Keratinocyte (primary cell): ENCODE data around the gene PRDM1. TPM values are rescaled to one million over a fixed set of nuclear protein-coding genes. Genes with fewer than 3 reads are reported as not detected.

ENCODE experiments used
- DNase-seq: peaks from one replicate; pipeline ENCODE4 v3.0.0-alpha.2; 2011; ENCODE audit warnings: low read depth, missing footprints, low spot score
- FAIRE-seq: peaks from 2 replicates; lab custom pipeline; 2011; peaks lifted over from hg19 to GRCh38; lab: Jason Lieb, UNC
- H2AFZ ChIP-seq: 2 replicates; pipeline ENCODE4 v1.6.0; 2012; ENCODE audit warnings: low read length, control low read depth, inconsistent platforms; ENCODE audit not compliant: control insufficient read depth
- H3K27ac ChIP-seq: 2 replicates; pipeline ENCODE4 v1.5.1; 2011; ENCODE audit warnings: low read length; ENCODE audit not compliant: control insufficient read depth, insufficient read depth
- H3K27me3 ChIP-seq: 3 replicates; pipeline ENCODE4 v1.6.0; 2011; ENCODE audit warnings: low read length; ENCODE audit not compliant: control insufficient read depth, insufficient read depth; ENCODE audit errors: extremely low read depth
- H3K36me3 ChIP-seq, 2 experiments: 2 replicates in 1 of 2; 3 replicates in 1 of 2; pipeline ENCODE4 v1.5.1; 2011; ENCODE audit warnings: low read length in 2 of 2, mild to moderate bottlenecking in 1 of 2; ENCODE audit not compliant: control insufficient read depth in 2 of 2, insufficient read depth in 2 of 2; ENCODE audit errors: extremely low read depth in 1 of 2
- H3K4me1 ChIP-seq: 3 replicates; pipeline ENCODE4 v1.5.1; 2011; ENCODE audit warnings: low read length; ENCODE audit not compliant: control insufficient read depth, insufficient read depth; ENCODE audit errors: extremely low read depth
- H3K4me2 ChIP-seq: 3 replicates; pipeline ENCODE4 v1.6.0; 2011; ENCODE audit warnings: low read depth, low read length; ENCODE audit not compliant: control insufficient read depth, insufficient read depth; ENCODE audit errors: extremely low read depth
- H3K4me3 ChIP-seq, 3 experiments: fragments of 200-600 bp in 1 of 3; sonication (generic) in 1 of 3; 2 replicates in 2 of 3; 3 replicates in 1 of 3; pipeline ENCODE4 v1.5.1; 2011 to 2016; ENCODE audit warnings: low read length in 3 of 3, mild to moderate bottlenecking in 3 of 3, control low read depth in 2 of 3, inconsistent platforms in 1 of 3, low read depth in 1 of 3, mixed read lengths in 1 of 3, mixed run types in 1 of 3, moderate library complexity in 1 of 3; ENCODE audit not compliant: control insufficient read depth in 2 of 3, insufficient read depth in 2 of 3; ENCODE audit errors: extremely low read depth in 1 of 3
- H3K79me2 ChIP-seq: 2 replicates; pipeline ENCODE4 v1.6.0; 2012; ENCODE audit warnings: low read length; ENCODE audit not compliant: control insufficient read depth, insufficient read depth
- H3K9ac ChIP-seq: 3 replicates; pipeline ENCODE4 v1.6.0; 2011; ENCODE audit warnings: low read length; ENCODE audit not compliant: control insufficient read depth, insufficient read depth; ENCODE audit errors: extremely low read depth
- H3K9me1 ChIP-seq: 3 replicates; pipeline ENCODE4 v1.6.0; 2011; ENCODE audit warnings: low read length; ENCODE audit not compliant: control insufficient read depth, insufficient read depth; ENCODE audit errors: extremely low read depth
- H3K9me3 ChIP-seq: 2 replicates; pipeline ENCODE4 v1.5.1; 2012; ENCODE audit warnings: low read depth, low read length; ENCODE audit not compliant: control insufficient read depth
- H4K20me1 ChIP-seq: 3 replicates; pipeline ENCODE4 v1.6.0; 2011; ENCODE audit warnings: low read length; ENCODE audit not compliant: control insufficient read depth, insufficient read depth; ENCODE audit errors: extremely low read depth
- EZH2 ChIP-seq: IDR thresholded peaks from one replicate; pipeline ENCODE4 v1.6.1; 2012; ENCODE audit warnings: inconsistent platforms, mild to moderate bottlenecking, low read length, moderate library complexity
- dilution Hi-C: fragments of 300-500 bp; cut with MboI; formaldehyde crosslinking; loops from one replicate; pipeline ENCODE4 v1.7.0; 2020; ENCODE audit warnings: low sequenced_read_pairs; ENCODE audit not compliant: extremely low pct_ligation_motif_present
- polyA plus RNA-seq, 5 experiments: library from polyadenylated mRNA; depleted of rRNA in 3 of 5; stranded (reverse) in 3 of 5; stranded (forward) in 1 of 5; unstranded in 1 of 5; fragments of >200 nt; gene quantifications; 1 replicate in 1 of 5; 2 replicates in 3 of 5; 3 replicates in 1 of 5; pipeline versions ENCODE4 v1.2.1 to v1.2.3, GENCODE V29; 2011 to 2012; ENCODE audit warnings: missing spikeins in 2 of 5, low read depth in 1 of 5, low replicate concordance in 1 of 5
- TF ChIP-seq, protein P1 (sequence below), 3 experiments: IDR thresholded peaks in 1 of 3; conservative IDR thresholded peaks in 1 of 3; optimal IDR thresholded peaks in 1 of 3; 2 replicates in 2 of 3; 3 replicates in 1 of 3; pipeline versions ENCODE3 to v1.5.1; 2011; ENCODE audit warnings: low read length in 3 of 3, mild to moderate bottlenecking in 3 of 3, moderate library complexity in 2 of 3, control low read depth in 1 of 3, inconsistent platforms in 1 of 3; ENCODE audit not compliant: insufficient read depth in 2 of 3; ENCODE audit errors: extremely low read depth in 1 of 3

The PRDM1 gene
- polyA plus RNA-seq, 1 donor (not counting 4 experiments of a cell fraction or from before 2014, with no cell fraction given) = 6.7 TPM

DNA sequence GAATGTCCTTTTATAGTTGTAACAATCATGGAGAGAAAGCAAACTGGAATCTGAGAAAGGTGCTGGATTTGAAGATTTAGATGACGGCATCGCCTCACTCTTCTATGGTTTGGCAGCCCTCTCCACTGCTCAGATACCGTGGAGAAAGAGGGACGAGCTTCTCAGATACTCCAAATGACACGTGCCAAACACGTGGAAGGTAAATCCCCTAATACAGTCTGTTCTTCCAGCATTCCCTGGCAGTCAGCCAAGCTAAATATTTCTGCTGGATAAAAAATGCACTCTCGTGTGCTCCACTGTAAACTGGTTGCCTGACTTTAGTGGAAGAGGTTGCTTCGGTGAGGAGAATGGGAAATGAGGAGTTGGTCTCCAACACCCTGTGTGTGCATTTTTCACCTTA, 16.7 kb upstream of the PRDM1 start:
- dilution Hi-C loops = no loop called here
- DNase-seq = no peak
- Histone ChIP-seq H3K4me1 (peaks cover 7% of the 10 kb centered on the region), H2AFZ (no peak overlapping the region), H3K4me3 (no peak overlapping the region), H4K20me1 (no peaks in the 10 kb centered on the region), H3K36me3 (no peaks in the 10 kb centered on the region), H3K27ac (no peak overlapping the region), H3K79me2 (no peaks in the 10 kb centered on the region), H3K27me3 (no peaks in the 10 kb centered on the region), H3K9ac (no peak overlapping the region), H3K4me2 (peak overlapping the region; percentile 1), H3K9me1 (no peaks in the 10 kb centered on the region), H3K9me3 (no peaks in the 10 kb centered on the region)
- no peak for TF ChIP-seq EZH2
- TF ChIP-seq, protein P1, sequence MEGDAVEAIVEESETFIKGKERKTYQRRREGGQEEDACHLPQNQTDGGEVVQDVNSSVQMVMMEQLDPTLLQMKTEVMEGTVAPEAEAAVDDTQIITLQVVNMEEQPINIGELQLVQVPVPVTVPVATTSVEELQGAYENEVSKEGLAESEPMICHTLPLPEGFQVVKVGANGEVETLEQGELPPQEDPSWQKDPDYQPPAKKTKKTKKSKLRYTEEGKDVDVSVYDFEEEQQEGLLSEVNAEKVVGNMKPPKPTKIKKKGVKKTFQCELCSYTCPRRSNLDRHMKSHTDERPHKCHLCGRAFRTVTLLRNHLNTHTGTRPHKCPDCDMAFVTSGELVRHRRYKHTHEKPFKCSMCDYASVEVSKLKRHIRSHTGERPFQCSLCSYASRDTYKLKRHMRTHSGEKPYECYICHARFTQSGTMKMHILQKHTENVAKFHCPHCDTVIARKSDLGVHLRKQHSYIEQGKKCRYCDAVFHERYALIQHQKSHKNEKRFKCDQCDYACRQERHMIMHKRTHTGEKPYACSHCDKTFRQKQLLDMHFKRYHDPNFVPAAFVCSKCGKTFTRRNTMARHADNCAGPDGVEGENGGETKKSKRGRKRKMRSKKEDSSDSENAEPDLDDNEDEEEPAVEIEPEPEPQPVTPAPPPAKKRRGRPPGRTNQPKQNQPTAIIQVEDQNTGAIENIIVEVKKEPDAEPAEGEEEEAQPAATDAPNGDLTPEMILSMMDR (optimal IDR thresholded peaks at IDR 0.05 in 1 of 3, IDR thresholded peaks at IDR 0.05 in 1 of 3, conservative IDR thresholded peaks at IDR 0.05 in 1 of 3; ENCODE audit: extremely low read depth in 1 of 3, insufficient read depth in 2 of 3, low read length in 3 of 3) = no peak
- peak; percentile 88 for FAIRE-seq

DNA sequence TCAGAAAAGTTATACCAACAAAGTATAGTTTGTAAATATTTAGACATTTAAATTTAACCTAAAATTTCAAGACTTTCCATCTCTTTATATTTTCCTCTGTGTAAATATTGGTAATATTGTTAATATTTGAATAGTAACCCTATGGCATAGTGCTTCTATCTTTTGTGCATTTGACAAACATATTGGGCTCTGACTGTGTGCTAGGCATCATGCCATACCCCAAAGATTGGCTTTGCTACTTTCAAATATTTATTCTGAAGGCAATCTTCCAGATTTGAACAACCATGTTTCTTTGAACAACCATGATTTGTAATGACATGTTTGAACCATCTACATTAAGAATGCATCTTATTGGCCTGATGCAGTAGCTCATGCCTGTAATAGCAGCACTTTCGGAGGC, 15.5 kb upstream of the PRDM1 start:
- Histone ChIP-seq H3K9ac (no peak overlapping the region), H3K79me2 (no peaks in the 10 kb centered on the region), H3K4me1 (peaks cover 4% of the 10 kb centered on the region), H3K27ac (no peak overlapping the region), H2AFZ (no peak overlapping the region), H3K4me3 (no peak overlapping the region), H3K36me3 (no peaks in the 10 kb centered on the region), H3K27me3 (no peaks in the 10 kb centered on the region), H3K9me3 (no peaks in the 10 kb centered on the region), H3K4me2 (no peak overlapping the region), H3K9me1 (no peaks in the 10 kb centered on the region), H4K20me1 (no peaks in the 10 kb centered on the region)
- dilution Hi-C loops = no loop called here
- FAIRE-seq (no peak), DNase-seq (no peak)
- TF ChIP-seq, protein P1 (optimal IDR thresholded peaks at IDR 0.05 in 1 of 3, IDR thresholded peaks at IDR 0.05 in 1 of 3, conservative IDR thresholded peaks at IDR 0.05 in 1 of 3; ENCODE audit: extremely low read depth in 1 of 3, insufficient read depth in 2 of 3, low read length in 3 of 3) = no peak
- TF ChIP-seq EZH2 = no peak
